Neural progenitor cell (in vitro differentiated cells): ENCODE results near the gene MMADHC. TPM values are rescaled to one million over a fixed set of nuclear protein-coding genes. Genes with fewer than 3 reads are reported as not detected.
A peak's percentile ranks its signal among the peaks of the same experiment; 100 is the strongest.

Experiments
- DNase-seq: peaks from one replicate; pipeline ENCODE4 v3.0.0-alpha.2; 2016; ENCODE audit warnings: low spot score
- H2AFZ ChIP-seq: fragments of 200-600 bp; sonication (generic); replicated peaks from 2 replicates; pipeline ENCODE4 v1.6.1; 2016; ENCODE audit warnings: antibody characterized with exemption
- H3F3A ChIP-seq: fragments of 200-600 bp; sonication (generic); 2 replicates; pipeline ENCODE4 v1.6.1; 2016; ENCODE audit warnings: antibody characterized with exemption, low read depth
- H3K27ac ChIP-seq: fragments of 200-600 bp; sonication (generic); 2 replicates; pipeline ENCODE4 v1.5.1; 2016; ENCODE audit warnings: mild to moderate bottlenecking
- H3K27me3 ChIP-seq: fragments of 200-600 bp; sonication (generic); 2 replicates; pipeline ENCODE4 v1.6.1; 2016; ENCODE audit warnings: mild to moderate bottlenecking, moderate library complexity
- H3K36me3 ChIP-seq: fragments of 200-600 bp; sonication (generic); 2 replicates; pipeline ENCODE4 v1.5.1; 2016
- H3K4me1 ChIP-seq: fragments of 200-600 bp; sonication (generic); 2 replicates; pipeline ENCODE4 v1.6.1; 2016; ENCODE audit warnings: mixed run types
- H3K4me2 ChIP-seq: fragments of 200-600 bp; sonication (generic); 2 replicates; pipeline ENCODE4 v1.6.1; 2016
- H3K4me3 ChIP-seq: fragments of 200-600 bp; sonication (generic); 2 replicates; pipeline ENCODE4 v1.5.1; 2016
- H3K79me2 ChIP-seq: fragments of 200-600 bp; sonication (generic); 2 replicates; pipeline ENCODE4 v1.6.1; 2016; ENCODE audit warnings: low read depth
- H3K9ac ChIP-seq: fragments of 200-600 bp; sonication (generic); 2 replicates; pipeline ENCODE4 v1.6.1; 2016
- H3K9me3 ChIP-seq: fragments of 200-600 bp; sonication (generic); 2 replicates; pipeline ENCODE4 v1.5.1; 2016; ENCODE audit warnings: low read depth
- H4K20me1 ChIP-seq: fragments of 200-600 bp; sonication (generic); 2 replicates; pipeline ENCODE4 v1.6.1; 2016; ENCODE audit warnings: low read depth
- H3K27ac Mint-ChIP-seq: 3 replicates; pipeline ENCODE4 v1.8.0; 2021; ENCODE audit warnings: mixed read lengths
- H3K27me3 Mint-ChIP-seq: 2 replicates; pipeline ENCODE4 v1.8.0; 2022; ENCODE audit warnings: low read depth, mild to moderate bottlenecking, inconsistent platforms, moderate library complexity, mixed read lengths; ENCODE audit not compliant: insufficient read depth
- H3K36me3 Mint-ChIP-seq: 3 replicates; pipeline ENCODE4 v1.8.0; 2021; ENCODE audit warnings: mixed read lengths
- H3K4me1 Mint-ChIP-seq: 3 replicates; pipeline ENCODE4 v1.8.0; 2021; ENCODE audit warnings: mixed read lengths
- H3K4me3 Mint-ChIP-seq: 3 replicates; pipeline ENCODE4 v1.8.0; 2021; ENCODE audit warnings: mild to moderate bottlenecking, moderate library complexity, mixed read lengths
- H3K9me3 Mint-ChIP-seq: 3 replicates; pipeline ENCODE4 v1.8.0; 2020; ENCODE audit warnings: mixed read lengths
- CTCF ChIP-seq: fragments of 200-600 bp; sonication (generic); IDR thresholded peaks from 2 replicates; pipeline ENCODE4 v1.5.1; 2017; ENCODE audit warnings: antibody characterized with exemption, mild to moderate bottlenecking
- EZH2 ChIP-seq: fragments of 200-600 bp; sonication (generic); IDR thresholded peaks from 2 replicates; pipeline ENCODE4 v1.6.1; 2017; ENCODE audit warnings: antibody characterized with exemption, mild to moderate bottlenecking, moderate library complexity
- EZH2phosphoT487 ChIP-seq: fragments of 200-600 bp; sonication (generic); IDR thresholded peaks from 2 replicates; pipeline ENCODE4 v1.6.1; 2017; ENCODE audit warnings: antibody characterized with exemption
- small RNA-seq: library from RNA; depleted of rRNA; stranded (forward); fragments of <200 nt; gene quantifications from one replicate; pipeline ENCODE3, GENCODE V24; 2015
- total RNA-seq: library from RNA; depleted of rRNA; stranded (reverse); fragments of >200 nt; gene quantifications from 2 replicates; pipeline ENCODE4 v1.2.3, GENCODE V29; 2015; ENCODE audit warnings: low replicate concordance

The MMADHC gene
- total RNA-seq, 1 donor from 2014 or later: 178 TPM

- DNase-seq: peak; percentile 3
- H4K20me1 ChIP-seq: no peaks in the 10 kb centered on the region
- peaks cover 6% of the 10 kb centered on the region for H3K27me3 Mint-ChIP-seq
- no peak overlapping the region for H3K4me3 Mint-ChIP-seq
- H3K27ac Mint-ChIP-seq: no peak overlapping the region
- H3K9ac ChIP-seq: no peak overlapping the region
- no peak overlapping the region for H3K27ac ChIP-seq
- H3K9me3 Mint-ChIP-seq: peaks cover 9% of the 10 kb centered on the region
- H3K36me3 Mint-ChIP-seq: no peaks in the 10 kb centered on the region
- no peak overlapping the region for H3K4me3 ChIP-seq
- H3K36me3 ChIP-seq: no peaks in the 10 kb centered on the region
- H3K4me1 Mint-ChIP-seq: peaks cover 29% of the 10 kb centered on the region
- H3K79me2 ChIP-seq: no peaks in the 10 kb centered on the region
- H3K27me3 ChIP-seq: no peaks in the 10 kb centered on the region
- TF ChIP-seq CTCF: no peak
- TF ChIP-seq EZH2: no peak
- TF ChIP-seq EZH2phosphoT487: no peak
- H3K4me2 ChIP-seq: no peak overlapping the region
- H3K4me1 ChIP-seq: peaks cover 15% of the 10 kb centered on the region
- H2AFZ ChIP-seq: no peak overlapping the region
- no peaks in the 10 kb centered on the region for H3F3A ChIP-seq
- H3K9me3 ChIP-seq: no peaks in the 10 kb centered on the region
These were observed 59.4 kb downstream of the MMADHC start for GRCh38 chr2:149527998-149528755.

GRCh38 chr2:149526689-149527088 is 60.9 kb downstream of the MMADHC start:
- no peaks in the 10 kb centered on the region for H3K27me3 ChIP-seq
- no peaks in the 10 kb centered on the region for H3K9me3 ChIP-seq
- H3K4me3 Mint-ChIP-seq: no peak overlapping the region
- H3F3A ChIP-seq: no peaks in the 10 kb centered on the region
- H3K36me3 Mint-ChIP-seq: no peaks in the 10 kb centered on the region
- TF ChIP-seq EZH2phosphoT487 (no peak), EZH2 (no peak), CTCF (no peak)
- peaks cover 29% of the 10 kb centered on the region for H3K4me1 Mint-ChIP-seq
- H3K9me3 Mint-ChIP-seq: peaks cover 14% of the 10 kb centered on the region
- no peak overlapping the region for H2AFZ ChIP-seq
- H3K9ac ChIP-seq: no peak overlapping the region
- no peak overlapping the region for H3K4me2 ChIP-seq
- H3K79me2 ChIP-seq: no peaks in the 10 kb centered on the region
- no peaks in the 10 kb centered on the region for H3K36me3 ChIP-seq
- no peak overlapping the region for H3K27ac ChIP-seq
- no peak overlapping the region for H3K4me3 ChIP-seq
- H4K20me1 ChIP-seq: no peaks in the 10 kb centered on the region
- peaks cover 15% of the 10 kb centered on the region for H3K4me1 ChIP-seq
- no peak for DNase-seq
- H3K27me3 Mint-ChIP-seq: peaks cover 6% of the 10 kb centered on the region
- H3K27ac Mint-ChIP-seq: no peak overlapping the region

GRCh38 chr2:149525323-149525722 is 62.3 kb downstream of the MMADHC start:
- no peak overlapping the region for H3K9ac ChIP-seq
- H3K27ac ChIP-seq: no peak overlapping the region
- no peak overlapping the region for H3K4me3 Mint-ChIP-seq
- no peaks in the 10 kb centered on the region for H3K36me3 ChIP-seq
- no peak for TF ChIP-seq CTCF
- no peak for TF ChIP-seq EZH2phosphoT487
- no peak for TF ChIP-seq EZH2
- peaks cover 6% of the 10 kb centered on the region for H3K27me3 Mint-ChIP-seq
- no peak for DNase-seq
- H2AFZ ChIP-seq: no peak overlapping the region
- H3K79me2 ChIP-seq: no peaks in the 10 kb centered on the region
- H3K4me1 Mint-ChIP-seq: peaks cover 29% of the 10 kb centered on the region
- no peak overlapping the region for H3K4me3 ChIP-seq
- no peak overlapping the region for H3K27ac Mint-ChIP-seq
- no peaks in the 10 kb centered on the region for H3K36me3 Mint-ChIP-seq
- H3F3A ChIP-seq: no peaks in the 10 kb centered on the region
- peaks cover 14% of the 10 kb centered on the region for H3K9me3 Mint-ChIP-seq
- H3K9me3 ChIP-seq: no peaks in the 10 kb centered on the region
- H4K20me1 ChIP-seq: no peaks in the 10 kb centered on the region
- H3K27me3 ChIP-seq: no peaks in the 10 kb centered on the region
- peaks cover 15% of the 10 kb centered on the region for H3K4me1 ChIP-seq
- no peak overlapping the region for H3K4me2 ChIP-seq

Small RNA genes within 50 kb of the gene (small RNA-seq; reads per million reads assigned to genes)
- not detected for gene RNU6-601P
